GM20000 (cell line): ENCODE data around the gene CSRNP3.

Experiments used
- DNase-seq: peaks from one replicate; pipeline ENCODE4 v3.0.0; 2012; ENCODE audit warnings: low spot score
- TF ChIP-seq, protein P1 (sequence below): IDR thresholded peaks from 2 replicates; pipeline ENCODE4 v1.5.1; 2012; ENCODE audit warnings: mild to moderate bottlenecking, control low read depth; ENCODE audit errors: extremely low read depth, missing control alignments

Gene CSRNP3

DNA sequence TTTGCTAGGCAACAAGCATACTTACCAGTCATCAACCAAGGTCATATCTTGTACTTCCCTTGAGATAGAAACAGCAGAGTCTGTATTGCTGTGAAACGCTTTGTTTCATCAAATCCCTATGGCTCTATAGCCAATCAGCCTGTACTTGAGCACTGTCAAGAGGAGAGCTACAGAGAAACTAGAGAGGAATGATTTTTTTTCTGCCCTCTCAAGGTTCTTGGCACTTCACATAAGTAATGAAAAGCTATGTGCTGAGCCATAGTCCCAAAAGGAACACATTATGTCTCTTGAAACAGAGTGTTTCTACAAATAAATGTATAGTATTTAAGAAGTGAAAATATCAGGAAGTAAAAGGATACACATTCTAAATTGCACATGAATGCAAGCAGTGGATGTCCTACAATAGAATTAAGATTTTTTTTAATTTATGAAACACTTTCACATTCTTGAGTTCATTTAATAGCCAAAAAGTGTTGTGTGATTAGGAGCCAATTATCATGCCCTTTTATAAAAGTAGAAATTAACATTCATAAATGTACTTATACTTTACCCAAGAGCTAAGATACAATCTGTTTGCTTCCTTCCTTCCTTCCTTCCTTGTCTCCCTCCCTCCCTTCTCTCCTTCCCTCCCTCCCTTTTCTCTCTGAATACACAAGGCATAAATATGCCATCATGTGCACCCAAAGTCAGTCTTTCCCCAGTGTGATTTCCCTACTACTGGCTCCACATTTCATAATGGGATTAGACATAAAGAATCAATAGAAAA lies 131.8 kb downstream of the CSRNP3 start:
- TF ChIP-seq, protein P1, sequence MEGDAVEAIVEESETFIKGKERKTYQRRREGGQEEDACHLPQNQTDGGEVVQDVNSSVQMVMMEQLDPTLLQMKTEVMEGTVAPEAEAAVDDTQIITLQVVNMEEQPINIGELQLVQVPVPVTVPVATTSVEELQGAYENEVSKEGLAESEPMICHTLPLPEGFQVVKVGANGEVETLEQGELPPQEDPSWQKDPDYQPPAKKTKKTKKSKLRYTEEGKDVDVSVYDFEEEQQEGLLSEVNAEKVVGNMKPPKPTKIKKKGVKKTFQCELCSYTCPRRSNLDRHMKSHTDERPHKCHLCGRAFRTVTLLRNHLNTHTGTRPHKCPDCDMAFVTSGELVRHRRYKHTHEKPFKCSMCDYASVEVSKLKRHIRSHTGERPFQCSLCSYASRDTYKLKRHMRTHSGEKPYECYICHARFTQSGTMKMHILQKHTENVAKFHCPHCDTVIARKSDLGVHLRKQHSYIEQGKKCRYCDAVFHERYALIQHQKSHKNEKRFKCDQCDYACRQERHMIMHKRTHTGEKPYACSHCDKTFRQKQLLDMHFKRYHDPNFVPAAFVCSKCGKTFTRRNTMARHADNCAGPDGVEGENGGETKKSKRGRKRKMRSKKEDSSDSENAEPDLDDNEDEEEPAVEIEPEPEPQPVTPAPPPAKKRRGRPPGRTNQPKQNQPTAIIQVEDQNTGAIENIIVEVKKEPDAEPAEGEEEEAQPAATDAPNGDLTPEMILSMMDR, result no peak
- no peak for DNase-seq

DNA sequence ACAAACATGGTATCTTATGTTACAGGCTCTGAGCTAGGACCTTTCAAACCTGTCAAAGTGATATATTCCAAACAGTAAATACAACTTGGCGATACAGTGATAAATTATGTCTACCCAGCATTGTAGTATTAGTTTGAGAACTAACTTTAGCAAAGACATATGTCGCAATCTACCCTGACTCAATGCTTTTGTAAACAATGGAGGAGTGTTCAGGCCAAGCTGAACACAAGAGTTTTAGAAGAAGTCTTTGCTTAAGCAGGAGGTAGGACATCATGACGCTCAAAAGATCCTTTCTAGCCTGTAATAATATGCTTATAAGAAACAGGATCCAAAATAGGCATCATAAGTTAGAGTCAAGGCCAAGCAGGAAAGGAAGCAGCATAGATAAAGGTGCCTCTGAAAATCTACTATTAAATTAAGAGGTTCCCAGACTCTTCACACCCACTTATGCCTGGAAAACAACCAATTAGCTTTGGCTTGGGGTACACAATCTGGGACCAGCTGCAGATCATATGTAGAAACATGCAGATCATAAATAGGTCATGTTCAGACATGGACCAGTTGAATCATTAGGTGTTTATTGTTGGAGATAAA lies 132.5 kb downstream of the CSRNP3 start:
- TF ChIP-seq, protein P1, result no peak
- DNase-seq, result no peak

DNA sequence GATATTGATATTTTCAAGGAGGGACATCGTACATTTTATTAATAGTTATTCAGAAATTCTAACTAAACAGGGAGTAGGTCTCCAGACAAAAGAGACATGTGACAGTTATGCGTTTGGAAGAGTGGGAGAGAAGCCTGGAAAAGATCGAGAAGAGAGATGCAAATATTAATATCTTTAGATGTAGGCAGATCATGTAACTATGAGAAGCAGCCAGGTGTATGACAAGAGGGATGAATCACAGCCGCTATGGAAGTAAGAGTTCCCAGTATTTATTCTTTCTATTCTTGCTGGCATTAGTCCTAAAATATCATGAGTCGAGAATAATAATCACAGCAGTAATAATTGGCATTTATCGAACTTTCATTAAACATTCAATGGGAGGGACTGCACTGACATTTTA lies 140.2 kb downstream of the CSRNP3 start:
- TF ChIP-seq, protein P1, result no peak
- no peak for DNase-seq

DNA sequence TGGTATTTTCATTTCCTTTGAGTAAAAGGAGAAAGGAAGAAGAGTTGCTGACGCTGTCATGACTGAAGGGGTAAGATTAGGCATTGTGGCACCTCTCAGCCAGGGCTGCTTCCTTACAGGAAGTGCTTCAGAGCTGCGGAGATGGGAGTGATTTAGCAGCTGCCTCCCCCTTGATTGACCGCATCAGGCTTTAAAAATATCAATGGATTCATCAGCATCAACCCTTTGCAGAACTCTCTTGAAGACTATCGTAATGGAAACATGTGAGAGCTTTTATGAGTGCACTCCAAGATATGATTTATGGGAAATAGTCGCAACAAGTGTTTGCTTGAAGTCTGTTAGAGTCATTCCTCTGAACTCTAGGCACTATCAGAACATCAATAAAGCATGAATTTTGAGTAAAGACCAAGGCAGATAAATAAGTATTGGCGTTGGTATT lies 141.1 kb downstream of the CSRNP3 start:
- DNase-seq, result no peak
- TF ChIP-seq, protein P1, result no peak

DNA sequence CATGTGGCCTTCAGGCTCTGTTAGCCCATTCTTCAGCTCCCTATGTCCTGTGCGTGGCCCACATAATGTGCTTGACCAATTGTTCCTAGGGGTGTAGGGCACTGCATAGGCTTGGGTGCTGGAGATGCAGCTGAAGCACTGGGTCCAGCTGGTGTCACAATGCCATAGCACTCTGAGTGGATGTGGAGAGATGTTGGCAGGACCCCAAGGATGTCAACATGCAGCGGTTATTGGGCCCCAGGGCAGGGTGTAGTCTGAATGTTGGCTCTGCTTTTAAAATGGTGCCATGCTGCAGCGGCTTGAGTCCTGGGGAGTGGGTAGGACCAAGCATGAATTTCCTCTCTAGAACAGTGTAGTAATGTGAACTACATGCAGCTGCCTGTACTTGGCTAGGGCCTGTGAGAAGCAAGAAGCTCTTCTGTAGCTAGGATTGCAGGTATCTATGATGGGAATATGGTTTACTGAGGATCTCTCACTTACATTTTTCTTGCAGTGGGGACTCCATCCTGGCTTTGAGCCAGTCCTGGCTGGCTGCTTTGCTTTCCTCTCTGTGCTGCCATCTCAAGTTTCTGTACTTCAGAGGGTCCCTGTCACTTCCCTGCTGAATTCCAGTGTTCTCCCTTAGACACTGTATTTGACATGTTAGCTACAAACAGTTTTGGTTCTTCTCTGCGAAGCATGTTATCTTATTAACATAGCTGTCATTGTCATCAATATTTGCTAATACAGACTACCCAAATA lies 148.4 kb downstream of the CSRNP3 start:
- no peak for DNase-seq
- TF ChIP-seq, protein P1, result no peak

DNA sequence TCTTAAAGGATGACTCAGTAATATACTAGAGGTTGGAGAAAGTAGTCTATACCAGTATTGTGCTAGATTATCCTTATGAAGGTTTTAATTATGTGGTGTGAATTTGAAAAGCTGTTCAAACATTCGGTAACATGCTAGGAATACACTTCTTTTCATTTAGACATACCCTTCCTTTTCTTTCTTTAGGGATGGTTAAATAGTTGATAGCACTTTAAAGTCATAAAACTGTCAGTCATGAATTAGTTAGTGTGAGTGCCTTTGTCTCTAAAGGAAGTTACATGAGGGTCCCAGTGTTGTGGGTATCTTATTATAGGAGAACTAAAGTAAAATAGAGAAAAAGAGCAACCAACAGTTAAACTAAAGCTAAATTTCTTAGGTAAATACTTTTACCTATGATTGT lies 149.3 kb downstream of the CSRNP3 start:
- no peak for DNase-seq
- TF ChIP-seq, protein P1, result no peak

DNA sequence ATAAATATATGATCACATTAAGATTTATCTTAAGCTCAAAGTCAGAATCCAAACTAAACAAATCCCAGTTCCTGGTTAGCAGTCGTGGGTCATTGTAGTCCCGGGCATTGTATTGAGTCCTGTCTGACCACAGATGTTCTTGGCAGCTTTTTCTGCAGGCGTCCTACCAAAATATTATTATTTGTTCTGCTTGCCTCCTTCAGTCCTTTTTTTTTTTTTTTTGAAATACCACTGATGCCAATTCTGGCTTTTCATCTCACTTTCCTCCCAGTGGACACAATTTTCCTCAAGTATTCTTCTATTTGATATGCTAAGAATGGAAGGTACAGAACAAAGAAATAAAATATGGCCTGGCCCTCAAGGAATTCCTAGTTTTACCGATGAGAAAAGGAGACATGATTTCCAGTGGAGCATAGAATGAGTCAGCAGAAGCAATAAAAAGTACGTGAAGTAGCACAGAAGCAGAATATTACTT lies 151.6 kb downstream of the CSRNP3 start:
- TF ChIP-seq, protein P1, result no peak
- no peak for DNase-seq
